ENCODE data around the gene MGMT. TPM values are rescaled to one million over a fixed set of nuclear protein-coding genes. Genes with fewer than 3 reads are reported as not detected.

Gene MGMT
- total RNA-seq, 4 donors from 2014 or later, result 16.5 to 37.5 (median 32.1) TPM

GRCh38 chr10:129583831-129584230 is 116.8 kb downstream of the MGMT start:
- H3K4me3 ChIP-seq, result no peak overlapping the region
- H3K36me3 ChIP-seq, result peaks cover 0 to 7% of the 10 kb centered on the region in 2 donors
- H3K27ac ChIP-seq, result no peak overlapping the region
- 100% methylated on average over 2 of the region's 8 CpGs; no CpG with 5 or more reads in 1 of the 2 donors for WGBS, 2 donors (ENCODE audit: low coverage in 1 of 2)
- peaks cover 0 to 39% (median 0%) of the 10 kb centered on the region in 3 donors for H3K9me3 ChIP-seq
- no peaks in the 10 kb centered on the region for H3K4me1 ChIP-seq
- no peaks in the 10 kb centered on the region for H3K27me3 ChIP-seq
- ATAC-seq, result no peak
- TF ChIP-seq POLR2A (IDR thresholded peaks at IDR 0.05) (no peak), EP300 (IDR thresholded peaks at IDR 0.05) (no peak), POLR2AphosphoS5 (IDR thresholded peaks at IDR 0.05) (no peak)
- TF ChIP-seq, protein P1, sequence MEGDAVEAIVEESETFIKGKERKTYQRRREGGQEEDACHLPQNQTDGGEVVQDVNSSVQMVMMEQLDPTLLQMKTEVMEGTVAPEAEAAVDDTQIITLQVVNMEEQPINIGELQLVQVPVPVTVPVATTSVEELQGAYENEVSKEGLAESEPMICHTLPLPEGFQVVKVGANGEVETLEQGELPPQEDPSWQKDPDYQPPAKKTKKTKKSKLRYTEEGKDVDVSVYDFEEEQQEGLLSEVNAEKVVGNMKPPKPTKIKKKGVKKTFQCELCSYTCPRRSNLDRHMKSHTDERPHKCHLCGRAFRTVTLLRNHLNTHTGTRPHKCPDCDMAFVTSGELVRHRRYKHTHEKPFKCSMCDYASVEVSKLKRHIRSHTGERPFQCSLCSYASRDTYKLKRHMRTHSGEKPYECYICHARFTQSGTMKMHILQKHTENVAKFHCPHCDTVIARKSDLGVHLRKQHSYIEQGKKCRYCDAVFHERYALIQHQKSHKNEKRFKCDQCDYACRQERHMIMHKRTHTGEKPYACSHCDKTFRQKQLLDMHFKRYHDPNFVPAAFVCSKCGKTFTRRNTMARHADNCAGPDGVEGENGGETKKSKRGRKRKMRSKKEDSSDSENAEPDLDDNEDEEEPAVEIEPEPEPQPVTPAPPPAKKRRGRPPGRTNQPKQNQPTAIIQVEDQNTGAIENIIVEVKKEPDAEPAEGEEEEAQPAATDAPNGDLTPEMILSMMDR (IDR thresholded peaks at IDR 0.05), result no peak

GRCh38 chr10:129586898-129587443 is 119.9 kb downstream of the MGMT start:
- no peaks in the 10 kb centered on the region for H3K27me3 ChIP-seq
- no peak for ATAC-seq
- no peaks in the 10 kb centered on the region for H3K4me1 ChIP-seq
- H3K4me3 ChIP-seq, result no peak overlapping the region
- H3K36me3 ChIP-seq, result peaks cover 0 to 19% of the 10 kb centered on the region in 2 donors
- TF ChIP-seq POLR2A (IDR thresholded peaks at IDR 0.05) (no peak), EP300 (IDR thresholded peaks at IDR 0.05) (no peak), POLR2AphosphoS5 (IDR thresholded peaks at IDR 0.05) (no peak)
- TF ChIP-seq, protein P1 (IDR thresholded peaks at IDR 0.05), result no peak
- peaks cover 0 to 39% (median 0%) of the 10 kb centered on the region in 3 donors for H3K9me3 ChIP-seq
- no peak overlapping the region for H3K27ac ChIP-seq
- WGBS, 2 donors (ENCODE audit: low coverage in 1 of 2), result 93 to 95% methylated on average over 2 of the region's 2 CpGs

- Histone ChIP-seq H3K4me3 (no peak overlapping the region), H3K4me1 (no peaks in the 10 kb centered on the region), H3K9me3 (peaks cover 0 to 44% (median 0%) of the 10 kb centered on the region in 3 donors), H3K36me3 (peaks cover 0 to 19% of the 10 kb centered on the region in 2 donors), H3K27ac (no peak overlapping the region), H3K27me3 (no peaks in the 10 kb centered on the region)
- WGBS, 2 donors (ENCODE audit: low coverage in 1 of 2), result 100% methylated on average over 1 to 2 of the region's 9 CpGs
- TF ChIP-seq POLR2AphosphoS5 (IDR thresholded peaks at IDR 0.05), result no peak
- no peak for TF ChIP-seq EP300 (IDR thresholded peaks at IDR 0.05)
- no peak for TF ChIP-seq POLR2A (IDR thresholded peaks at IDR 0.05)
- TF ChIP-seq, protein P1 (IDR thresholded peaks at IDR 0.05), result no peak
- ATAC-seq, result no peak
Observed at GRCh38 chr10:129589546-129589945, 122.5 kb downstream of the MGMT start.

DNA sequence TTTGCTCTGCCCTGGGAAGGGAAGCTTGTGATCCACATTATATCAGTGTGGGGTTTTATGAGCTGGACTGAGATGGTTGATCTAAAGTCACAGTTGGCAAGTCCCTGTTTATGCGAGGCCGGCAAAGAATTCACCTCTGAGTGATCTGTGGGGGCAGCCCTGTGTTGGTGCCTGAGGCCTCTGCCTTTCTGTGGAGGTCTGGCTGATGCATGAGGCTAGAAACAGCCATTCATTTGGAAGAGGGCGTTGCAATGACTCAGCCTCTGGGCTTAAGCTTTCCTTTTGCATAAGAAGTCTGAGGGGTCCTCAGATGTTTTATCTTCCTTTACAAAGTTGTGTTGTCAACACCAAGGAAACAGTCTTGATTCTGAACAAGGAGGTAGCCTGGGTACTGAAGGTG is 126.9 kb downstream of the MGMT start:
- WGBS, 2 donors (ENCODE audit: low coverage in 1 of 2), result 95 to 100% methylated on average over 1 to 3 of the region's 3 CpGs
- no peaks in the 10 kb centered on the region for H3K27me3 ChIP-seq
- no peak overlapping the region for H3K4me3 ChIP-seq
- ATAC-seq, result no peak
- H3K9me3 ChIP-seq, result peaks cover 0 to 8% (median 0%) of the 10 kb centered on the region in 3 donors
- peaks cover 0 to 11% of the 10 kb centered on the region in 2 donors for H3K36me3 ChIP-seq
- H3K27ac ChIP-seq, result no peak overlapping the region
- H3K4me1 ChIP-seq, result no peaks in the 10 kb centered on the region
- TF ChIP-seq, protein P1 (IDR thresholded peaks at IDR 0.05), result no peak
- no peak for TF ChIP-seq POLR2AphosphoS5 (IDR thresholded peaks at IDR 0.05)
- TF ChIP-seq EP300 (IDR thresholded peaks at IDR 0.05), result no peak
- no peak for TF ChIP-seq POLR2A (IDR thresholded peaks at IDR 0.05)

GRCh38 chr10:129594811-129595210 is 127.8 kb downstream of the MGMT start:
- H3K27me3 ChIP-seq, result no peaks in the 10 kb centered on the region
- H3K4me3 ChIP-seq, result no peak overlapping the region
- H3K9me3 ChIP-seq, result peaks cover 0 to 8% (median 0%) of the 10 kb centered on the region in 3 donors
- TF ChIP-seq POLR2AphosphoS5 (IDR thresholded peaks at IDR 0.05) (no peak), POLR2A (IDR thresholded peaks at IDR 0.05) (no peak), EP300 (IDR thresholded peaks at IDR 0.05) (no peak)
- TF ChIP-seq, protein P1 (IDR thresholded peaks at IDR 0.05), result no peak
- H3K4me1 ChIP-seq, result no peaks in the 10 kb centered on the region
- no peak overlapping the region for H3K27ac ChIP-seq
- peaks cover 0 to 7% of the 10 kb centered on the region in 2 donors for H3K36me3 ChIP-seq
- ATAC-seq, result no peak
- 93 to 100% methylated on average over 3 to 8 of the region's 15 CpGs for WGBS, 2 donors (ENCODE audit: low coverage in 1 of 2)
